Bronchial epithelial cell (primary cell): ENCODE results near the gene GTF2IRD2. TPM values are rescaled to one million over a fixed set of nuclear protein-coding genes. Genes with fewer than 3 reads are reported as not detected.
"Not testable (repeated sequence)": the region's sequence is repeated elsewhere in the genome, so short reads cannot be mapped to it uniquely, and the experiment has no call there.

ENCODE experiments used
- DNase-seq: peaks from one replicate; pipeline ENCODE4 v3.0.0-alpha.2; 2010; ENCODE audit warnings: low read depth
- FAIRE-seq: peaks from 2 replicates; lab custom pipeline; 2011; peaks lifted over from hg19 to GRCh38; lab: Jason Lieb, UNC
- H3K27me3 ChIP-seq: 2 replicates; pipeline ENCODE4 v1.5.1; 2011; ENCODE audit warnings: low read length; ENCODE audit not compliant: control insufficient read depth, insufficient read depth
- H3K36me3 ChIP-seq: 2 replicates; pipeline ENCODE4 v1.5.1; 2011; ENCODE audit warnings: low read length; ENCODE audit not compliant: control insufficient read depth, insufficient read depth
- H3K4me3 ChIP-seq: 2 replicates; pipeline ENCODE4 v1.5.1; 2011; ENCODE audit warnings: mild to moderate bottlenecking, low read depth, low read length, control low read depth
- total RNA-seq: library from RNA; depleted of rRNA; stranded (reverse); fragments of >200 nt; gene quantifications from 2 replicates; pipeline ENCODE4 v1.2.1, GENCODE V29; 2014

Gene GTF2IRD2
- total RNA-seq, 1 donor from 2014 or later, result 1.6 TPM

DNA sequence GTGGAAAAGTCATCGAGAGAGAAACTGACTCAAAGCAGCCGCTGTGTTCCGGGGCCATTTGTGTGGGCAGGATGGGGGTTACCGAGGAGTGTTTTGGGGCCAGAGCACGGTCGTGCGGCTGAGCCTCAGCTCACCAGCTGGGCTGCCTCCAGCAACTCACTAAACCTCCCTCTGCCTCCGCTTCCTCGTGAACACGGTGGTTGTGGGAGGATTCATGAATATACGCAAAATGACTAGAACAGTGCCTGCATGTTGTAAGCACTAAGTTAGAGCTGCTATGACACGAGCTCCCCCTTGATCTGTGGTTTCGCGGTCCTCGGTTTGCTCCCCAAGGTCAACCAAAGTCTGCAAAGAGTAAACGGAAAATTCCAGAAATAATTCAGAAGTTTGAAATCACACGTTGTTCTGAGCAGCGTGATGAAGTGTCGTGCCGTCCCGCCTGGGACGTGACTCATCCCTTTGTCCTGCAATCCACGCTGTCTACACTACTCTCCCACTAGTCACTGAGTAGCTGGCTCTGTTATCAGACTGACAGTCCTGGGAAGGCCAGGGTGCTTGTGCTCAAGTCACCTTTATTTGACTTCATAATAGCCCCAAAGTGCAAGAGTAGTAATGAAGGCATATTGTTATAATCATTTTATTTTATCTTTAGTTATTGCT, 31.1 kb downstream of the GTF2IRD2 start:
- H3K36me3 ChIP-seq, H3K27me3 ChIP-seq, DNase-seq, FAIRE-seq, H3K4me3 ChIP-seq: not testable (repeated sequence)

DNA sequence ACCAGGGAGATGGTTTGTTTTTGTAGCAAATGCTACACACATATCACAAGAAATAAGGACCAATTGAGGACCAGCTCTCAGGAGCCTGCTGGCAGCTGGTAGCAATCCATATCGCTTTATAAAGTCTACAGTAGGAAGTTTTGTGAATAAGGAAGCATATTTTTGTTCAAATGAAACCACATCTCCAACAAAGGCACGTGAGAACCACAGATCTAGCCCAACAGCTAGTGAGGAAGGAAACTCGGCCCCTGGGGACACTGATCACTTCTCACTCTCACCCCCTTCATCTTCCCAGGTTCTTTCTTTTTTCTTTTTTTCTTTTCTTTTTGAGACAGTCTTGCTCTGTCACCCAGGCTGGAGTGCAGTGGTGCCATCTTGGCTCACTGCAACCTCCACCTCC, 35.5 kb downstream of the GTF2IRD2 start:
- not testable (repeated sequence) for H3K36me3 ChIP-seq, DNase-seq, H3K4me3 ChIP-seq, H3K27me3 ChIP-seq, FAIRE-seq

DNA sequence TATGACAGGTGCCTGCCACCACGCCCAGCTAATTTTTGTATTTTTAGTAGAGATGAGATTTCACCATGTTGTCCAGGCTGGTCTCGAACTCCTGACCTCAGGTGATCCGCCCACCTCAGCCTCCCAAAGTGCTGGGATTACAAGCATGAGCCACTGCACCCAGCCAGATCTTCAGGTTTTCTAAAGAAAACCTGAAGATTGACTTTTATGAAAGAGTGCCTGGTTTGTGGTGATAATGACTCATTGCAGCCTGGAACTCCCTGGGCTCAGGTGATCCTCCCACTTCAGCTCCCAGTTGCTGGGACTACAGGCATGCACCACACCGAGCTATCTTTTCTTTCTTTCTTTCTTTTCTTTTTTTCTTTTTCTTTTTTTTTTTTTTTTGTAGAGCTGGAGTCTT, 52.8 kb downstream of the GTF2IRD2 start:
- DNase-seq, H3K36me3 ChIP-seq, FAIRE-seq, H3K27me3 ChIP-seq, H3K4me3 ChIP-seq: not testable (repeated sequence)

DNA sequence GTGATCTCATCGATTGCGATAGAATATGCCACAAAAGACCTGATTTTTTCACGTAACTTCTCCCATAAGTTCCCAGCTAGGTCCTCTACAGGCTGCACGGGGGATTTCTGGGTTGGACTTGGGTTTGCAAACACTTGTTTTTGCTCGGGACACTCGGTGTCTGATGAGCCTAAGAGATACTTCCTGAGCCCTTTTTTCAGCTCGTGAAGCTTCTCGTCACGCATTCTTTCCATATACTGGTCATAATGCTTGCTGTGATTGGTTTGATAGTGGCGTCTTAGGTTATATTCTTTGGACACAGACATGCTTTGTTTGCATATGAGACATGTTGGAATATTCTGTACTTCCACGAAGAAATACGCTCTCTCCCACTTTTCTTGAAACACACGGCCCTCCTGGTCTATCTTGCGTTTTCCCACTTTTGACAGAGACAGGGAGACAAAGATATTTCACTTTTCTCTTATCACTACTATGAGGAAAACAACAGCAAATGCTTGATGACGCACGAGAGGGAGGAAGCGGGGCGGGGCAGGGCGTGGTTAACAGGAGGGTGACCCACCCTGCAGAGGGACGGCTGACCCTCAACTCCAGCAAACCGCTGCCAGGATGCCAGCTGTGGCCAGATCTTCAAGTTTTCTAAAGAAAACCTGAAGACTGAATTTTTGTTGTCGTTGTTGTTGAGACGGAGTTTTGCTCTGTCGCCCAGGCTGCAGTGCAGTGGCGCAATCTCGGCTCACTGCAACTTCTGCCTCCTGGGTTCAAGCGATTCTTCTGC, 53.4 kb downstream of the GTF2IRD2 start:
- not testable (repeated sequence) for H3K4me3 ChIP-seq, H3K27me3 ChIP-seq, H3K36me3 ChIP-seq, DNase-seq, FAIRE-seq

DNA sequence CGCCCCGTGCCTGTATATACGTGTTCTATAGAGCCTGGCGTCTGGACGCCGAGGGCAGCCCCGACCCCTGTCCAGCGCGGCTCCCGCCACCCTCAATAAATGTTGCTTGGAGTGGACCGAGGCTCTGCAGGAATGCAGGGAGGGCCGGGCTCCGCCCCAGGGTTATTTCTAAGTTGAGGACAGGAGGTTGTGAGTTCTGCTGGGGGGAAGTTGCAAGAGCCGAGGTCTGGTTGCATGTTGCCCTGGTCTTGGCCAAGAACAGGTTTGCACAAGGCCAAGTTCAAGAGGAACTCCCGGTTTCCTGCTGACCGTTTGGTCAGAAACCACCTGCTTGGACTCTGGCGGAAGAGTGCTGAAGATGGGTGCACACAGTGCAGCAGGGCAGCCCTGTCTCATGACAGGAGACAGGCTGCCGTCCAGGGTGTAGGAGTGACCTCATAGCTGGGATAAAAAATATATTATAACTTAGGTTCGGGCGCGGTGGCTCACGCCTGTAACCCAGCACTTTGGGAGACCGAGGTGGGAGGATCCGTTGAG, 62.1 kb downstream of the GTF2IRD2 start:
- FAIRE-seq, H3K27me3 ChIP-seq, DNase-seq, H3K4me3 ChIP-seq, H3K36me3 ChIP-seq: not testable (repeated sequence)

DNA sequence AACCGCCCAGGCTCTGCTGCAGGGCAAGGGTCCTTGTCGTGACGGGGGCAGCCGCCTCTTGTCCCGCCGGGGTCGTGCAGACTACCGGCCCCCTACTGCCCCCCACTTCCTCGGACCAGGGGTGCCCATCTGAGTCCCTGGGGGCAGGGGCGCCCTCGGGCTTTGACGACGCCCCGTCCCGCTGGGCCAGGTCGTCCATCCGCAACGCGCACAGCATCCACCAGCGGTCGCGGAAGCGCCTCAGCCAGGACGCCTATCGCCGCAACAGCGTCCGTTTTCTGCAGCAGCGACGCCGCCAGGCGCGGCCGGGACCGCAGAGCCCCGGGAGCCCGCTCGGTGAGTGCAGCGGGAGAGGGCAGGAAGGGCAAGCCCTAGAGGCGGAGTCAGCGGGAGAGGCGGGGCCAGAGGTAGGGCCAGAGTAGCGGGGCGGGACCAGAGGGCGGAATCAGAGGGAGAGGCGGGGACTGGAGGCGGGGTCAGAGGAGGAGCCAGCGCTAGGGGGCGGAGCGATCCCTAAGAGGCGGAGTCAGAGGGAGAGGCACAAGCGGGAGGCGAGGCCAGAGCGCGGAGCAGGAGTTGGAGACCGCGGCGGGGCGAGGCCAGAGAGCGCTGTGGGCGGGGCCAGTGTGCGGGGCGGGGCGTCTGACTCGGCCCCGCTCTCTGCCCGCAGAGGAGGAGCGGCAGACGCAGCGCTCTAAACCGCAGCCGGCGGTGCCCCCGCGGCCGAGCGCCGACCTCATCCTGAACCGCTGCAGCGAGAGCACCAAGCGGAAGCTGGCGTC, 62.8 kb downstream of the GTF2IRD2 start:
- H3K27me3 ChIP-seq, FAIRE-seq, H3K36me3 ChIP-seq: not testable (repeated sequence)
- DNase-seq, result peak; percentile 60
- peak overlapping the region; percentile 25 for H3K4me3 ChIP-seq

DNA sequence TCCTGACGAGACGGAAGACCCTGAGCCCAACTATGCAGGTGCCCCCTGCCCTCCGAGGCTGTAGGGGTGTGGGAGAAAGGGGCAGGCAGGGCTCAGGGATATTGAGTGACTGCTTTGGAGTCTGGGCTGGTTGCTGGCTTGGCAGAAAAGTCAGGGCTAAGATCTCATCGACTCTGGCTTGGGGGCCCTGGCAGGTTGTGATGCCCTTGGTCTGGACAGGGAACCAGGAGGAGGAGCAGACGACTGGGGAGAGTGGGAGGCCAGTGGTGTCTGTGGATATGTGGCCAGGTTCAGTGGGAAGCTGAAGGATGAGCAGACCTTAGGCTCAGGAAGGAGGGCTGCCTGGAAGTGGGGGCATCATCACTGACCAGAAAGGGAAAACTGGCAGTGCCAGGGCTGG, 67.8 kb downstream of the GTF2IRD2 start:
- FAIRE-seq, H3K27me3 ChIP-seq, H3K36me3 ChIP-seq, DNase-seq, H3K4me3 ChIP-seq: not testable (repeated sequence)

DNA sequence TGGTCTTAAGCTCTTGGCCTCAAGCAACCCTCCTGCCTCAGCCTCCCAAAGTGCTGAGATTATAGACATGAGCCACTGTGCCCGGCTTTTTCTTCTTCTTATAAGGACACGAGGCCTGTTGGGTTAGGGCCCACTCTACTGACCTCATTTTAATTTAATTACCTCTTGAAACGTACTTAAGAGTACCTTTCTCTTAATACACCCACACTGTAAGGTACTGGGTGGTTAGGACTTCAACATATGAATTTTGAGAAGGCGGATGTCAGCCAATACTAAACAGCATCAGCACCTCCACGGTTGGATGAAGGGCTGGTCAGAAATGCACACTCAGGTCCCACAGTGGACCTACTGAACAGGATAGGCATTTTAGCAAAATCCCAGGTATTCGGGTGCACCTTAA, 69.7 kb downstream of the GTF2IRD2 start:
- FAIRE-seq, H3K36me3 ChIP-seq, H3K27me3 ChIP-seq, DNase-seq, H3K4me3 ChIP-seq: not testable (repeated sequence)

DNA sequence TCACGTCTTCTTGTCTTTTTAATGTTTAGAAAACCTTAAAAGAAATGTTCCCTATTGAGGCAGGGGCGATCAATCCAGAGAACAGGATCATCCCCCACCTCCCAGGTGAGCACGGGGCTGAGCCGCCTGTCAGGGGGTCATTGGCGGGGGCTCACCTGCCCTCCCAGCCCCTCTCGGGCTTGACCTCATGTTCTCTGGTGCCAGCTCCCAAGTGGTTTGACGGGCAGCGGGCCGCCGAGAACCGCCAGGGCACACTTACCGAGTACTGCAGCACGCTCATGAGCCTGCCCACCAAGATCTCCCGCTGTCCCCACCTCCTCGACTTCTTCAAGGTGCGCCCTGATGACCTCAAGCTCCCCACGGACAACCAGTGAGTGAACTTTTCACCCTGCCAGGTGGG, 72.4 kb downstream of the GTF2IRD2 start:
- H3K4me3 ChIP-seq, FAIRE-seq, H3K27me3 ChIP-seq, H3K36me3 ChIP-seq, DNase-seq: not testable (repeated sequence)

DNA sequence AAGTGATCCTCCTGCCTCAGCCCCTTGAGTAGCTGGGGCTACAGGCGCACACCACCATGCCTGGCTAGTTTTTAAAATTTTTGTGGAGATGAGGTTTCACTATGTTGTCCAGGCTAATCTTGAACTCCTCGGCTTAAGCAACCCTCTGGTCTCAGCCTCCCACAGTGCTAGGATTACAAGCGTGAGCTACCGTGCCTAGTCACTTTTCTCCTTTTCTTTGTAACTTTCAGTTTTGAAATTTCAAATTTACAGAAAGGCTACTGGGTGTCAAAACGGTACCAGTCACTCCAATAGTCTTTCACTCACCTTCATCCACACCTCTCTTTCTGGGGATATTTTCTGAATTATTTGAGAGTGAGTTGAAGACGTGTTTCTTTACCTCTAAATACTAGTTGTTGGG, 76.3 kb downstream of the GTF2IRD2 start:
- not testable (repeated sequence) for FAIRE-seq, H3K27me3 ChIP-seq, H3K36me3 ChIP-seq, H3K4me3 ChIP-seq, DNase-seq

DNA sequence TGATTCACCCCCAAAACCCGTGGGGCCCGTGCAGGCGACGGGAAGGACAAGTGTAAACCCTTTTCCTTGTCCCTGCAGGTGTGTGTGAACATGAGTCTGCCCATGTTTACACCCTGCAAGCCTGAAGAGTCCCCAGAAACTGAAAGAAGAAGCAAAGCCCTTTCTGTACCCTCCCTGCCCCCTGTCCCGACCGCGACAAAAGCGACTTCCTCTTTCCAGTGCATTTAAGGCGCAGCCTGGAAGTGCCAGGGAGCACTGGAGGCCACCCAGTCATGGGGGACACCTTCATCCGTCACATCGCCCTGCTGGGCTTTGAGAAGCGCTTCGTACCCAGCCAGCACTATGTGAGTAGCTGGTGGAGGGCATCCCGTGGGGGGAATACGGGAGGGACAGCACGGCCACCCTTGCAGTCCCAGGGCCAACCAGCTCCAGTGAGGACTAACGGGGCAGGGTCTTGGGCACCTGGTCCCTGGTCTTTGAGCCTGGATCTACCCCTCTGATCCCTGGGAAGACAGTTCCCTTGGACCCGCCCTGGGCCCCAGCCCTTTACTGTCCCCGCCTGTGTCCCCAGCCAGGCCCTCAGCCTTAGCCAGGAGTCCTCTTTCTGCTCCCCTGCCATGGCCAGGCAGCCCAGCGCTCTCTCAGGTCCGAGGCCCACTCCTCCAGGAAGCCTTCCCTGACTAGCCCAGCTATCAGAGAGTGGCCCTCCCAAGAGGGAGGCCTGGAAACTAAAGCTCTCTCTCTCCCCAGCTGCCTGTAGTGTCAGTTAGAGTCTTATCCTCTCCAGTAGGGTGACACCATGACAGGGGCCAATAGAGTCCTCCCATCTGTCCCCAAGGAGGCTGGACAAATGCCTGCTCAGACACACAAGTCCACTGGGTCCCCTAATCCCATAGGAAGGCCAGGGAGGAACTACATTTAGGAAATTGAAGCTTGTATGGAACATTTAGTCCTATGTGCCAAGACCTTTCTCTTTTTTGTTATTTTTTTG, 77.3 kb downstream of the GTF2IRD2 start, which contains the start of gene NCF1:
TSS of gene NCF1 (plus strand) at position 252 of the 991 bp plus-strand sequence. CDS start at position 273, 21 bp downstream.
- not testable (repeated sequence) for H3K4me3 ChIP-seq, H3K36me3 ChIP-seq, FAIRE-seq, H3K27me3 ChIP-seq, DNase-seq

DNA sequence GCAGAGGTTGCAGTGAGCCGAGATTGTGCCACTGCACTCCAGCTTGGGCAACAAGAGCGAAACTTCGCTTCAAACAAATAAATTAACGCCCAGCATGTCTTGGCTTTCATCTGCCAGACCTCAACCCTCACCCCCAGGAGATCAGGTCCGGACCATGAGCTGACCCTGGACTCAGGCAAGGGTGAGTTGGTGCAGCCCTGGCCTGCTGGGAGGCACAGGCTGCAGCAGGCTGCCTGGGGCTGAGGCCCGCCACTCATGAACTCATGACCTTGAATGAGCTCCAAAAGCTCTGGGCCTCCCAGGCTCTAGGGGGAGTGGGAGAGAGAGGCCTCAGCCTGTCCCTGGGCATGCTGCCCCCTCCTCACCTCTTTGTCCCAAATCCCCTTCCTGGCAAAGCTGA, 79.3 kb downstream of the GTF2IRD2 start:
- not testable (repeated sequence) for H3K27me3 ChIP-seq, H3K36me3 ChIP-seq, H3K4me3 ChIP-seq, FAIRE-seq, DNase-seq

DNA sequence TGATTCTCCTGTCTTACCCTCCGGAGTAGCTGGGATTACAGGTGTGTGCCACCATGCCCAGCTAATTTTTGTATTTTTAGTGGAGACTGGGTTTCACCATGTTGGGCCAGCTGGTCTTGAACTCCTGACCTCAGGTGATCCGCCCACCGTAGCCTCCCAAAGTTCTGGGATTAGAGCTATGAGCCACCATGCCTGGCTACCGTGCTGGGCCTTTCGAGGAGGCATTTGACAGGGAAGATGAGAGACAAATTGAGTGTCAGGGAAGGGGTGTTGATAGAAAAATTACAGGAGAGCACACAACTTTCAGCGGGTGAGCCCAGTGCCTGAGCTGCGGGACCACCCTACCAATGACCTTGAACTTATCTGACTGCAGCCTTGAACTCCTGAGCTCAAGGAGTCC, 81.3 kb downstream of the GTF2IRD2 start:
- not testable (repeated sequence) for H3K4me3 ChIP-seq, H3K36me3 ChIP-seq, FAIRE-seq, DNase-seq, H3K27me3 ChIP-seq
